OCI-LY7 (cell line): ENCODE data around the gene C10orf88. TPM values are rescaled to one million over a fixed set of nuclear protein-coding genes. Genes with fewer than 3 reads are reported as not detected.

Experiments
- BruUV-seq: library from RNA; stranded (reverse); fragments of 400-500 nt; replicated peaks from 2 replicates; lab custom pipeline; 2021; lab: Mats Ljungman, UMichigan
- CTCF ChIA-PET: fragments of 300-600 bp; sonication (Branson Sonifier 250); formaldehyde crosslinking; loops from one replicate; lab custom pipeline; 2022; ENCODE audit warnings: antibody characterized with exemption; ENCODE audit not compliant: unreplicated experiment; lab: Charles Lee
- POLR2A ChIA-PET: fragments of 300-600 bp; sonication (Branson Sonifier 250); formaldehyde crosslinking; loops from one replicate; lab custom pipeline; 2022; ENCODE audit warnings: antibody characterized with exemption; lab: Charles Lee
- DNase-seq: peaks from one replicate; pipeline ENCODE4 v3.0.0-alpha.2; 2015; ENCODE audit warnings: low spot score
- H2AFZ ChIP-seq: fragments of 200-600 bp; sonication (generic), shearing (Covaris generic); 2 replicates; pipeline ENCODE4 v1.6.1; 2014; ENCODE audit warnings: mild to moderate bottlenecking, antibody characterized with exemption, low read length, moderate library complexity
- H3K27ac ChIP-seq: fragments of 200-600 bp; sonication (generic); 2 replicates; pipeline ENCODE4 v1.5.1; 2014; ENCODE audit warnings: mixed run types, low read depth, mild to moderate bottlenecking, moderate library complexity, low read length, inconsistent platforms; ENCODE audit not compliant: poor library complexity, severe bottlenecking
- H3K36me3 ChIP-seq: fragments of 200-600 bp; sonication (generic); 2 replicates; pipeline ENCODE4 v1.6.1; 2014; ENCODE audit warnings: mild to moderate bottlenecking, antibody characterized with exemption, low read length, moderate library complexity, mixed read lengths; ENCODE audit not compliant: insufficient read depth
- H3K4me1 ChIP-seq: fragments of 200-600 bp; sonication (generic); 2 replicates; pipeline ENCODE4 v1.5.1; 2014; ENCODE audit warnings: mild to moderate bottlenecking, low read length; ENCODE audit not compliant: insufficient read depth, poor library complexity, severe bottlenecking
- H3K4me2 ChIP-seq: fragments of 200-600 bp; sonication (generic); 2 replicates; pipeline ENCODE4 v1.6.1; 2014; ENCODE audit warnings: mild to moderate bottlenecking, low read length
- H3K4me3 ChIP-seq: fragments of 200-600 bp; sonication (generic); 2 replicates; pipeline ENCODE4 v1.5.1; 2014; ENCODE audit warnings: mild to moderate bottlenecking, low read depth, low read length; ENCODE audit not compliant: poor library complexity, severe bottlenecking
- H3K79me2 ChIP-seq: fragments of 200-600 bp; sonication (generic); 2 replicates; pipeline ENCODE4 v1.6.1; 2016; ENCODE audit warnings: low read depth, mild to moderate bottlenecking, low read length, moderate library complexity, mixed read lengths; ENCODE audit not compliant: insufficient read depth
- H3K9me2 ChIP-seq: fragments of 200-600 bp; sonication (generic); 2 replicates; pipeline ENCODE4 v1.6.1; 2016; ENCODE audit warnings: mild to moderate bottlenecking, low read length, mixed read lengths; ENCODE audit not compliant: insufficient read depth
- H3K9me3 ChIP-seq: fragments of 200-600 bp; sonication (generic); 2 replicates; pipeline ENCODE4 v1.6.1; 2014; ENCODE audit warnings: mild to moderate bottlenecking, mixed run types, low read length, mixed read lengths
- H4K20me1 ChIP-seq: fragments of 200-600 bp; sonication (generic); 2 replicates; pipeline ENCODE4 v1.6.1; 2014; ENCODE audit warnings: mild to moderate bottlenecking, antibody characterized with exemption, low read length, moderate library complexity, mixed read lengths; ENCODE audit not compliant: insufficient read depth
- EZH2phosphoT487 ChIP-seq: fragments of 200-600 bp; sonication (generic); IDR thresholded peaks from 2 replicates; pipeline ENCODE4 v1.6.1; 2018; ENCODE audit warnings: low read depth, borderline replicate concordance, mild to moderate bottlenecking, mixed run types, antibody characterized with exemption, low read length, moderate library complexity, mixed read lengths
- intact Hi-C: fragments of 100-400 bp; cut with micrococcal nuclease; formaldehyde crosslinking; loops from one replicate; pipeline ENCODE4 v1.10.0; 2022; ENCODE audit not compliant: unreplicated experiment
- total RNA-seq, 2 experiments: library from RNA; depleted of rRNA in 1 of 2; stranded (reverse); fragments of >200 nt in 1 of 2; shearing (Covaris generic) in 1 of 2; gene quantifications; 2 replicates each; pipeline ENCODE4 v1.2.3, GENCODE V29; 2014 to 2022
- TF ChIP-seq, protein P1 (sequence below): fragments of 200-600 bp; sonication (generic); conservative IDR thresholded peaks from 2 replicates; pipeline ENCODE4 v1.5.1; 2014; ENCODE audit warnings: mild to moderate bottlenecking, antibody characterized with exemption, low read length, moderate library complexity, mixed read lengths

C10orf88 gene
- total RNA-seq, 2 experiments from 2014 or later: 5.5 to 11.9 TPM

- Histone ChIP-seq H2AFZ (no peak overlapping the region), H4K20me1 (no peaks in the 10 kb centered on the region), H3K4me3 (no peak overlapping the region), H3K36me3 (peaks cover 84% of the 10 kb centered on the region), H3K27ac (no peak overlapping the region), H3K9me3 (no peaks in the 10 kb centered on the region), H3K79me2 (no peaks in the 10 kb centered on the region; the same call in 1 of the 2 replicates), H3K4me1 (peaks cover 4% of the 10 kb centered on the region), H3K4me2 (no peak overlapping the region), H3K9me2 (no peaks in the 10 kb centered on the region)
- CTCF ChIA-PET: no interaction called here
- no peak for DNase-seq
- TF ChIP-seq, protein P1, sequence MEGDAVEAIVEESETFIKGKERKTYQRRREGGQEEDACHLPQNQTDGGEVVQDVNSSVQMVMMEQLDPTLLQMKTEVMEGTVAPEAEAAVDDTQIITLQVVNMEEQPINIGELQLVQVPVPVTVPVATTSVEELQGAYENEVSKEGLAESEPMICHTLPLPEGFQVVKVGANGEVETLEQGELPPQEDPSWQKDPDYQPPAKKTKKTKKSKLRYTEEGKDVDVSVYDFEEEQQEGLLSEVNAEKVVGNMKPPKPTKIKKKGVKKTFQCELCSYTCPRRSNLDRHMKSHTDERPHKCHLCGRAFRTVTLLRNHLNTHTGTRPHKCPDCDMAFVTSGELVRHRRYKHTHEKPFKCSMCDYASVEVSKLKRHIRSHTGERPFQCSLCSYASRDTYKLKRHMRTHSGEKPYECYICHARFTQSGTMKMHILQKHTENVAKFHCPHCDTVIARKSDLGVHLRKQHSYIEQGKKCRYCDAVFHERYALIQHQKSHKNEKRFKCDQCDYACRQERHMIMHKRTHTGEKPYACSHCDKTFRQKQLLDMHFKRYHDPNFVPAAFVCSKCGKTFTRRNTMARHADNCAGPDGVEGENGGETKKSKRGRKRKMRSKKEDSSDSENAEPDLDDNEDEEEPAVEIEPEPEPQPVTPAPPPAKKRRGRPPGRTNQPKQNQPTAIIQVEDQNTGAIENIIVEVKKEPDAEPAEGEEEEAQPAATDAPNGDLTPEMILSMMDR: no peak
- TF ChIP-seq EZH2phosphoT487: no peak
- BruUV-seq: no TSS peak
- POLR2A ChIA-PET: no interaction called here
- intact Hi-C loops: no loop called here
These were observed 39.8 kb upstream of the C10orf88 start for GRCh38 chr10:122993797-122994336.

DNA sequence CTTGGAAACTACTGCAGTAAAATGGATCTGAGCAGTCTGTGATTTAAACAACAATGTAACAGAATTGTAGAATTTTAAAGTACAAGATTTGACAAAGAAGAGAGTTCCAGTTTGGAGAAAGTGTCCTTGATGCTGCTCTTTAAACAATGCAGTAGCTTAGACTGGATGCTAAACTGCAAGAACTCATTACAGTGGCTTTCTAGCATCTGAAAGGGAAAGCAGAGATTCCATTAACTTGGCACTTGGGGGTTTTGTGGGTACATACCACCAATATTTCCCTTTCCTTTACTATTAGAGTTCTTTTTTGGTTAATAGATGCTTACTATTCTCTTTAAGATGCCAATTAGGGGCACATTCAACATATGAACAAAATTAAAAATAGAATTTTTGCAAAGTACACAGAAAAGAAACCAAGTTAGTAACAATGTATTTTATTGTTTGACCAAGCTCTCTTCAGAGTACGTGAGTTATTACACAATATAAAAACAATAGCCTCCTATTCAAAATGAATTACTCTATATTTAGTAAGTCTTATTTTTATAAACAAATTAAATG, 38.1 kb upstream of the C10orf88 start:
- Histone ChIP-seq H3K4me2 (no peak overlapping the region), H3K4me3 (no peak overlapping the region), H3K4me1 (peaks cover 4% of the 10 kb centered on the region), H4K20me1 (no peaks in the 10 kb centered on the region), H2AFZ (no peak overlapping the region), H3K36me3 (peaks cover 84% of the 10 kb centered on the region), H3K79me2 (no peaks in the 10 kb centered on the region), H3K27ac (no peak overlapping the region), H3K9me3 (no peaks in the 10 kb centered on the region), H3K9me2 (no peaks in the 10 kb centered on the region)
- no TSS peak for BruUV-seq
- intact Hi-C loops: no loop called here
- ChIA-PET POLR2A (no interaction called here), CTCF (no interaction called here)
- TF ChIP-seq, protein P1: no peak
- TF ChIP-seq EZH2phosphoT487: no peak
- DNase-seq: no peak

GRCh38 chr10:122990278-122990677, 36.3 kb upstream of the C10orf88 start:
- BruUV-seq: no TSS peak
- TF ChIP-seq EZH2phosphoT487: no peak
- TF ChIP-seq, protein P1: no peak
- Histone ChIP-seq H2AFZ (no peak overlapping the region), H3K4me2 (no peak overlapping the region), H4K20me1 (no peaks in the 10 kb centered on the region), H3K4me3 (no peak overlapping the region), H3K36me3 (peaks cover 75% of the 10 kb centered on the region), H3K27ac (no peak overlapping the region), H3K4me1 (peaks cover 4% of the 10 kb centered on the region), H3K9me3 (no peaks in the 10 kb centered on the region), H3K79me2 (no peaks in the 10 kb centered on the region), H3K9me2 (no peaks in the 10 kb centered on the region)
- intact Hi-C loops: no loop called here
- POLR2A ChIA-PET: interaction anchor here (0.6 to 1.2 kb wide), 2 partner anchors 9 to 11 kb away, joined by 3 to 4 read pairs; no protein-coding TSS in a partner anchor
- DNase-seq: no peak
- CTCF ChIA-PET: no interaction called here
